ENCODE measurements around the gene BACE1. TPM values are rescaled to one million over a fixed set of nuclear protein-coding genes. Genes with fewer than 3 reads are reported as not detected.

The BACE1 gene
- total RNA-seq, 1 experiment from 2014 or later, result 11.2 TPM

- no TSS peak for BruUV-seq (replicated peaks)
- no peak for DNase-seq
- H3K9me3 ChIP-seq, result no peaks in the 10 kb centered on the region
- no peaks in the 10 kb centered on the region for H3K27me3 Mint-ChIP-seq (ENCODE audit: insufficient read depth, unreplicated experiment)
- no peak overlapping the region for H3K4me3 ChIP-seq (ENCODE audit: low read depth, low read length)
- no peak overlapping the region for H3K4me3 Mint-ChIP-seq (ENCODE audit: unreplicated experiment)
- peaks cover 6% of the 10 kb centered on the region for H3K36me3 Mint-ChIP-seq (ENCODE audit: insufficient read depth, unreplicated experiment)
- ChIA-PET POLR2A (interaction anchor here (0.6 to 0.7 kb wide), 2 partner anchors 8 to 9 kb away, joined by 7 to 13 read pairs; partner anchors contain the start of gene CEP164), CTCF (interaction anchor here (0.6 to 0.7 kb wide), 2 partner anchors 25 to 144 kb away, joined by 3 to 4 read pairs; no protein-coding TSS in a partner anchor)
- no peaks in the 10 kb centered on the region for H3K4me1 ChIP-seq
- intact Hi-C loops (cut with micrococcal nuclease; ENCODE audit: unreplicated experiment), result no loop called here
- no peaks in the 10 kb centered on the region for H3K27me3 ChIP-seq (replicated peaks; ENCODE audit: control insufficient read depth, insufficient read depth, low read length)
- H3K4me1 Mint-ChIP-seq (ENCODE audit: low read depth, unreplicated experiment), result no peaks in the 10 kb centered on the region
- TF ChIP-seq, protein P1, sequence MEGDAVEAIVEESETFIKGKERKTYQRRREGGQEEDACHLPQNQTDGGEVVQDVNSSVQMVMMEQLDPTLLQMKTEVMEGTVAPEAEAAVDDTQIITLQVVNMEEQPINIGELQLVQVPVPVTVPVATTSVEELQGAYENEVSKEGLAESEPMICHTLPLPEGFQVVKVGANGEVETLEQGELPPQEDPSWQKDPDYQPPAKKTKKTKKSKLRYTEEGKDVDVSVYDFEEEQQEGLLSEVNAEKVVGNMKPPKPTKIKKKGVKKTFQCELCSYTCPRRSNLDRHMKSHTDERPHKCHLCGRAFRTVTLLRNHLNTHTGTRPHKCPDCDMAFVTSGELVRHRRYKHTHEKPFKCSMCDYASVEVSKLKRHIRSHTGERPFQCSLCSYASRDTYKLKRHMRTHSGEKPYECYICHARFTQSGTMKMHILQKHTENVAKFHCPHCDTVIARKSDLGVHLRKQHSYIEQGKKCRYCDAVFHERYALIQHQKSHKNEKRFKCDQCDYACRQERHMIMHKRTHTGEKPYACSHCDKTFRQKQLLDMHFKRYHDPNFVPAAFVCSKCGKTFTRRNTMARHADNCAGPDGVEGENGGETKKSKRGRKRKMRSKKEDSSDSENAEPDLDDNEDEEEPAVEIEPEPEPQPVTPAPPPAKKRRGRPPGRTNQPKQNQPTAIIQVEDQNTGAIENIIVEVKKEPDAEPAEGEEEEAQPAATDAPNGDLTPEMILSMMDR (IDR thresholded peaks at IDR 0.05; ENCODE audit: insufficient read depth in 1 of 2, low read depth in 1 of 2, low read length in 1 of 2, severe bottlenecking in 1 of 2, unreplicated experiment in 1 of 2), result no peak
- H3K9me3 Mint-ChIP-seq (ENCODE audit: unreplicated experiment), result no peaks in the 10 kb centered on the region
- no peaks in the 10 kb centered on the region for H3K36me3 ChIP-seq (ENCODE audit: control insufficient read depth, insufficient read depth, low read length)
- no peak overlapping the region for H3K27ac Mint-ChIP-seq (ENCODE audit: unreplicated experiment)
Observed at GRCh38 chr11:117335399-117335798, 19.3 kb upstream of the BACE1 start.

- Mint-ChIP-seq H3K27ac (ENCODE audit: unreplicated experiment) (no peak overlapping the region), H3K4me1 (ENCODE audit: low read depth, unreplicated experiment) (peaks cover 4% of the 10 kb centered on the region), H3K27me3 (ENCODE audit: insufficient read depth, unreplicated experiment) (no peaks in the 10 kb centered on the region), H3K4me3 (ENCODE audit: unreplicated experiment) (no peak overlapping the region), H3K36me3 (ENCODE audit: insufficient read depth, unreplicated experiment) (peaks cover under 1% of the 10 kb centered on the region), H3K9me3 (ENCODE audit: unreplicated experiment) (no peaks in the 10 kb centered on the region)
- Histone ChIP-seq H3K4me3 (ENCODE audit: low read depth, low read length) (no peak overlapping the region), H3K27me3 (replicated peaks; ENCODE audit: control insufficient read depth, insufficient read depth, low read length) (no peaks in the 10 kb centered on the region), H3K9me3 (no peaks in the 10 kb centered on the region), H3K36me3 (ENCODE audit: control insufficient read depth, insufficient read depth, low read length) (no peaks in the 10 kb centered on the region), H3K4me1 (no peaks in the 10 kb centered on the region)
- ChIA-PET POLR2A (no interaction called here), CTCF (no interaction called here)
- DNase-seq, result no peak
- TF ChIP-seq, protein P1 (IDR thresholded peaks at IDR 0.05; ENCODE audit: insufficient read depth in 1 of 2, low read depth in 1 of 2, low read length in 1 of 2, severe bottlenecking in 1 of 2, unreplicated experiment in 1 of 2), result no peak
- intact Hi-C loops (cut with micrococcal nuclease; ENCODE audit: unreplicated experiment), result no loop called here
- no TSS peak for BruUV-seq (replicated peaks)
Observed at GRCh38 chr11:117334896-117335295, 18.8 kb upstream of the BACE1 start.

DNA sequence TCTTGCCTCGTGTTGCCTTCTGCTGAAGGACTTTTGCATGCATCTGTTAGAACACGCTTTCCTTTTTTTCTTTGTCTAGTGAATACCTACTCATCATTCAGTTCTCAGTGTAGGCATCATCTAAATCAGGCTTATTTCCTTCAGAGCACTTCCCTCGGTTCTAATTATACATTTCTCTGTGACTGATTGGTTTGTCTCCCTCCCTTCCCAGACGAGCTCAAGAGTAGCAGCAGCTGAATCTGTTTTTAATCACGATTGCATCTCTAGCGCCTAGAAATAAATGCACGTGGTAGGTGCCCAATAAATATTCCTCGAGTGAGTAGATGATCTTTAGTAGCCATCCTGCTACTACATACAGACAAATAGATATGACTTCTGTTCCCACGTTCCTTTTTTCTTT is 17.9 kb upstream of the BACE1 start:
- Histone ChIP-seq H3K4me3 (ENCODE audit: low read depth, low read length) (no peak overlapping the region), H3K4me1 (0 out of 2 replicates have a peak, but pooled peaks cover 3% of the 10 kb centered on the region), H3K9me3 (no peaks in the 10 kb centered on the region), H3K27me3 (replicated peaks; ENCODE audit: control insufficient read depth, insufficient read depth, low read length) (no peaks in the 10 kb centered on the region), H3K36me3 (ENCODE audit: control insufficient read depth, insufficient read depth, low read length) (no peaks in the 10 kb centered on the region)
- ChIA-PET POLR2A (no interaction called here), CTCF (interaction anchor here (0.9 kb wide), 1 partner anchor 107 kb away, joined by 3 read pairs; no protein-coding TSS in a partner anchor)
- Mint-ChIP-seq H3K4me3 (ENCODE audit: unreplicated experiment) (no peak overlapping the region), H3K27me3 (ENCODE audit: insufficient read depth, unreplicated experiment) (no peaks in the 10 kb centered on the region), H3K4me1 (ENCODE audit: low read depth, unreplicated experiment) (peaks cover 7% of the 10 kb centered on the region), H3K36me3 (ENCODE audit: insufficient read depth, unreplicated experiment) (no peaks in the 10 kb centered on the region), H3K27ac (ENCODE audit: unreplicated experiment) (no peak overlapping the region), H3K9me3 (ENCODE audit: unreplicated experiment) (no peaks in the 10 kb centered on the region)
- TF ChIP-seq, protein P1 (IDR thresholded peaks at IDR 0.05; ENCODE audit: insufficient read depth in 1 of 2, low read depth in 1 of 2, low read length in 1 of 2, severe bottlenecking in 1 of 2, unreplicated experiment in 1 of 2), result no peak
- no peak for DNase-seq
- intact Hi-C loops (cut with micrococcal nuclease; ENCODE audit: unreplicated experiment), result no loop called here
- BruUV-seq (replicated peaks), result no TSS peak
